ENCODE results near the gene DLX2. TPM values are rescaled to one million over a fixed set of nuclear protein-coding genes. Genes with fewer than 3 reads are reported as not detected.
"Not testable (repeated sequence)": the region's sequence is repeated elsewhere in the genome, so short reads cannot be mapped to it uniquely, and the experiment has no call there.

The DLX2 gene
- not detected for total RNA-seq
- long read RNA-seq, result 0 reads

GRCh38 chr2:172102391-172103359, at the start of gene DLX2:
DLX2 (minus strand) TSS chr2:172102900; CDS start chr2:172102538, 362 bp downstream.
- no peak for DNase-seq (ENCODE audit: low spot score)

DNA sequence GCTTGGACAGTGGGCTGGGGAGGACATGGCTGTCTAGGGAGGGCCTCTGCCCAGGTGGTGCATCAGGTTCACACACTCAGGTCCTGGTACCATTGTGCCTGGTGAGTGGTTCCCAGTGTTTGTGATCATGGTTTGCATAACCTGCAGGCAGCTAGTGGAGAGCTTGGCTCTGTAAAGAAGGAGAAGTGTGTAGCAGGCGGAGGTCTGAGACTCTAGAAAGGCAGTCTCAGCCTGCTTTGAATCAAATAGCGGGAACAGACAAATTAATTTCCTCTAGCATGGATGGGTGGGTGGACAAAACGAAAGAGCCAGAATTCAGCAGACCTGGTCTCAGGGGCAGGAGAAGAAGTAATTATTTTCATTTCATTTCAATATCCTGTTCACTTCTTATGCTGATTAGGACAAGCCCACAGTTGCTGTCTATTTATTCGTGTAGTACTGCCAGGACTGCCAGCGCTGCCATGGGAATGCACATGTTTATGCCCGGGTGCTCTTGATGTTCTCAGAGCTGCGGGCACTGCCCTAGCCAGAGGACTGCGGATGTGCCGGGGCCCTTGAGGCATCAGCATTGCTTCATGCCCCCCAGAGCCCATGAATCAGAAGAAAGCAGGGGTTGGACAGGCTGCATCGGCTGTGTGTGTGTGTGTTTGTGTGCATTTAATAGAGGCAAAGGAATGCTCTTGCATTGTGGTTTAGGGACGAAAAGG, 45.4 kb upstream of the DLX2 start:
- DNase-seq (ENCODE audit: low spot score), result no peak

DNA sequence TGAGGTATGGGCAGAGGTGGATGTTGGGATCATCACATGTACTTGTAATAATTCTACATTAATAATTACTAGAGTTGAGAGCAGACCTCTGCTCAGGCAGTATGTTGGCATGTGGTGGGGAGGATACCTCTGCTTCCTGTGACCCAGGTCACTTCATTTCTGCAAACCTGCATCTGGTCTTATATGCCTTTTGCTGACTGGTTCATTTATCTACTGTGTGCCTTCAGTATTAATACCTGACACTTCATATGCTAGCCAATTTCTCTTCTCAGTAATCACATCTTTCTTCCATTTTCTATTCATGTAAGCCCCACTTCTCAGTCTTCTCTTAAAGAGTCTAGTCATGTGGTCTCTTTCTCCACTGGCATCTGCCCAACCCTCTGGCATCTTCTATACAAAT, 41.1 kb upstream of the DLX2 start:
- DNase-seq (ENCODE audit: low spot score), result no peak

DNA sequence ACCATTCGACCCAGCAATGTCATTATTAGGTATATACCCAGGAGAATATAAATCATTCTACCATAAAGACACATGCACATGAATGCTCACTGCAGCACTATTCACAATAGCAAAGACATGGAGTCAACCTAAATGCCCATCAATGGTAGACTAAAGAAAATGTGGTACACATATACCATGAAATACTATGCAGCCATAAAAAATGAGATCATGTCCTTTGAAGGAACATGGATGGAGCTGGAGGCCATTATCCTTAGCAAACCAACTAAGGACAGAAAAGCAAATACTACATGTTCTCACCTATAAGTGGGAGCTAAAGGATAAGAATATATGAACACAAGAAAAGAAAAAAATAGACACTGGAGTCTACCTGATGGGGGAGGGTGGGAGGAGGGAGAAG, 36.0 kb upstream of the DLX2 start:
- not testable (repeated sequence) for DNase-seq (ENCODE audit: low spot score)

GRCh38 chr2:172137943-172138342, 35.2 kb upstream of the DLX2 start:
- DNase-seq (ENCODE audit: low spot score), result no peak

GRCh38 chr2:172137109-172137508, 34.4 kb upstream of the DLX2 start:
- DNase-seq (ENCODE audit: low spot score), result no peak

GRCh38 chr2:172135446-172135845, 32.7 kb upstream of the DLX2 start:
- DNase-seq (ENCODE audit: low spot score), result no peak

GRCh38 chr2:172134270-172134669, 31.6 kb upstream of the DLX2 start:
- no peak for DNase-seq (ENCODE audit: low spot score)

DNA sequence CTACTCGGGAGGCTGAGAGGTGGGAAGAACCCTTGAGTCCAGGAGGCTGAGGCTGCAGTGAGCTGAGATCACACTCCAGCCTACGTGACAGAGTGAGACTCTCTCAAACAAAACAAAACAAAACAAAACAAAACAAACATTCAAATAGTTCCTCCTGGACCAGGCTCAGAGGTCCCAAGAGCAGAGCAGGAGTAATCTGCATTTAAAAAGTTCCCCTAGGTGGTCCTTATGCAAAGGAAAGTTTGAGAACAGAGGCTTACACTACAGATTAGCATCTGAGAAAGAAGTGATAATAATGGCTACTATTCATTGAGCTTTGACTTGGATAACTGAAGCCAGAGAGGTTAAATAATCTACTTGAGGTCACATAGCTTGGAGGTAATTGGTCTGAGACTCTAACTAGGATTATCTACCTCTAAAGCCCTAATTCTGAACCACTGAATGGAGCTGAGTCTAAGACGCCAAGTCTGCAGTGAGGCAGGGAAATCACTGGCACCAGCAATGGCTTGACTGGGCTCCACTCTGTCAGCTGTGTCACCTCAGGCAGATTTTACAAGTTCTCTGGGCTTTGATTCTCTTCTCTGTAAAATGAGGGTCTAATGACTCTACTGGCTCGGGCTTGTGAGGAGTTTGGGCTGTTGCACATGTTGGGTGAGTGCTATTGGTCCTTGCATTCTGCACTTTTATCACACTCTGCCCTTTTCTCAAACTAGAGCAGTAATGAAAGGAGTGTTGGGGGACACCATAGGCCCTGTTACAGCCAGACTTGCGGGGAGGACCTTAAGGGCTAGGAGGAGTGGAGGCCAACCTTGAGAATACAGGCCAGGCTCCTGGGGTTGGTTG, 29.2 kb upstream of the DLX2 start:
- DNase-seq (ENCODE audit: low spot score), result no peak

GRCh38 chr2:172129404-172129803, 26.7 kb upstream of the DLX2 start:
- no peak for DNase-seq (ENCODE audit: low spot score)

- DNase-seq (ENCODE audit: low spot score), result no peak
These were observed 25.8 kb upstream of the DLX2 start for GRCh38 chr2:172128484-172128883.

DNA sequence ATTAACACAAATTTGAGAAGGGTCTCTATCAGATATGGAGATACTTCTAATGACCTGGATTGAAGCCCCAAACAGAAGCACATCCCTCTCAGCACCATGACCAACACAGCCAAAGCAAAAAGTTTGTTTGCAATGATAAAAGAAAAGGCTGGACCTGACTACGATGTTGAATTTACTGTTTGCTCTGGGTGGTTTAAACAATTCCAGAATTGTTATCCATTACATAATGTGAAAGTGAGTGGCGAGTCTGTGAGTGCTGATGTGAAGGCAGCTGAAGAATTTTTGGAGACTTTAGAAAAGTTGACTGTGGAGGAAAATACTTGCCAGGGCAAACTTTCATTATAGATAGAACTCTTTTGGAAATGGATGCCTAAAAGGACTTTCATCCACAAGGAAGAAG, 17.4 kb upstream of the DLX2 start:
- no peak for DNase-seq (ENCODE audit: low spot score)

GRCh38 chr2:172119089-172119488, 16.4 kb upstream of the DLX2 start:
- no peak for DNase-seq (ENCODE audit: low spot score)

GRCh38 chr2:172116107-172116506, 13.4 kb upstream of the DLX2 start:
- DNase-seq (ENCODE audit: low spot score), result no peak

DNA sequence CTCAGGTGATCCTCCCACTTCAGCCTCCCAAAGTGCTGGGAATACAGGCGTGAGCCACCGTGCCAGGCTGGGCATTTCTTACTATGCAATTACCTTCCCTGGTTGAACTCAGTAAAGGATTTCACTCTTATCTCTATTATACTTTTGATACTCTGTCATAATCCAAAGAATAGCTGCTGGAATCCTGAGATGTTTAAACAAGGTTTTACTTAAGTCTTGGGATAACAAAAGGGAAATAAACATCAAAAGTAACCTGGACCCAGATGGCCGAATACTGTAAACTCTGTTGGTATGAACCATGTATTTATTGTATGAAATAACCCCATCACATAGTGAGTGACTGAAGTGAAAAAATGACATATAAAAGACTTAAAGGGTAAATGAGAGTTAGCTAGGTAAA, 11.9 kb upstream of the DLX2 start:
- DNase-seq (ENCODE audit: low spot score), result no peak

DNA sequence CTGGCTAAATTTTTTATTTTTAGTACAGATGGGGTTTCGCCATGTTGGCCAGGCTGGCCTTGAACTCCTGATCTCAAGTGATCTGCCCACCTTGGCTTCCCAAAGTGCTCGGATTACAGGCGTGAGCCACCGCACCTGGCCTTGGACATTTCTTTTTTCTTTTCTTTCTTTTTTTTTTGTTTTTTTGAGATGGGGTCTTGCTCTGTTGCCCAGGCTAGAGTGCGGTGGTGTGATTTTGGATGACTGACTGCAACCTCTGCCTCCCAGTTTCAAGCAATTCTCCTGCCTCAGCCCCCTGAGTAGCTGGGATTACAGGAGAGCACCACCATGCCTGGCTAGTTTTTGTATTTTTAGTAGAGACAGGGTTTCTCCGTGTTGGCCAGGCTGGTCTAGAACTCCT, 11.5 kb upstream of the DLX2 start:
- DNase-seq (ENCODE audit: low spot score), result not testable (repeated sequence)

DNA sequence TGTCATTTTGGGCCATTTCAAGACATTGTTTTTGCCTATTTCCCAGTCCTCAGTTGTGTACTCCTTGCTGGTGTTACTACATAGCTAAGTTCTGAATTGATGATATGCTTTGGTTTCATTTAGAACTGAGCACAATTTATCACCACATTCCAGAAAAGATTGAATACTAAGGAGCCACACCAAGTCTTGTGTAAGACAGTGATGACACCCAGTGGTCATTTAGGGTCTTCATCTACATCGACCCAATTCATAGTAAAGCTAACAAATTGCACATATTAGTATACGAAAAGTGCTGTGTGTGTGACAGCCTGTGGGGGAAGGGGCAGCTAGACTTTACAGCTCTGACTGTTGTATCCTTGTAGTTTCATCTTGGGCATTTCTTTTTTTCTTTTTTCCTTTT, 10.9 kb upstream of the DLX2 start:
- DNase-seq (ENCODE audit: low spot score), result no peak

GRCh38 chr2:172109988-172110811, 7.5 kb upstream of the DLX2 start:
- DNase-seq (ENCODE audit: low spot score), result no peak

- no peak for DNase-seq (ENCODE audit: low spot score)
These were observed 6.7 kb upstream of the DLX2 start for GRCh38 chr2:172109256-172109987.

DNA sequence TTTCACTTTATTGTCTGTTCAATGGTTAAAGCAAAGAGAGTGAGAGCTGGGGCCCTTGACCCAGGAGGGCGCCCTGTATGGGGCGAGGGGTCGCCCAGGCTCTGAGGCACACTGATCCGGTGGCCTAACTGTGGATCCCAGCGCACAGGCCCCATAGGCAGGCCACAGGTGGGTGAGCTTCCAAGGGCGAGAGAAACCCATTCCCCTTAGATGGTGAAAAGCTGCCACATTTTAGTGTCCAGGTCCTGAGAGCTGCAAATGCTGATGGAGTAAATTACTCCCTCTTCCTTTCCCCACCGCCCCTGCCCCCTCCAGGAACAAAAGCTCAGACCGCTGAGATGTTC, 5.9 kb upstream of the DLX2 start:
- DNase-seq (ENCODE audit: low spot score), result no peak
